ENCODE measurements around the gene GPR152. TPM values are rescaled to one million over a fixed set of nuclear protein-coding genes. Genes with fewer than 3 reads are reported as not detected.
A peak's percentile ranks its signal among the peaks of the same experiment; 100 is the strongest.

Gene GPR152
- total RNA-seq, 1 donor from 2014 or later = not detected

DNA sequence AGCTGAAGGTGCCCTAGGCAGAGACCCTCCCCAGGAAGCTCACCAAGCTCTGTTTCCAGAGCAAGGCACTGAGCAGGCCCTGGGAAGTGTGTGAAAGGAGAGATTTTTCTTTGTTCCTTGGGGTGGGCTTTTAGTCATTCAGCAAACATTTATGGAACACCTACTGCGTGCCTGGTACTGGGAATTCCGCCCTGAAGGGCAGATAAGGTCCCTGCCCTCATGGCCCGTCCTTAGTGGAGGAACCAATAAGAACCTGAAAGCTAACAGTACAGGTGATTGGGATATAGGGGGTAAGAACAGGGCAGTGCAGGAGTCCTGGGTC is 12.6 kb upstream of the GPR152 start:
- peak; percentile 11 for DNase-seq (ENCODE audit: low read depth)

GRCh38 chr11:67464411-67465188 is 12.1 kb upstream of the GPR152 start:
- peak; percentile 66 for DNase-seq (ENCODE audit: low read depth)

- peak; percentile 63 for DNase-seq (ENCODE audit: low read depth)
These were observed 11.3 kb upstream of the GPR152 start for GRCh38 chr11:67463680-67464410.

- DNase-seq (ENCODE audit: low read depth) = no peak
These were observed 10.7 kb upstream of the GPR152 start for GRCh38 chr11:67463186-67463585.

- DNase-seq (ENCODE audit: low read depth) = no peak
These were observed 5.7 kb upstream of the GPR152 start for GRCh38 chr11:67458266-67458665.

- no peak for DNase-seq (ENCODE audit: low read depth)
These were observed 4.9 kb upstream of the GPR152 start for GRCh38 chr11:67457453-67457852.

DNA sequence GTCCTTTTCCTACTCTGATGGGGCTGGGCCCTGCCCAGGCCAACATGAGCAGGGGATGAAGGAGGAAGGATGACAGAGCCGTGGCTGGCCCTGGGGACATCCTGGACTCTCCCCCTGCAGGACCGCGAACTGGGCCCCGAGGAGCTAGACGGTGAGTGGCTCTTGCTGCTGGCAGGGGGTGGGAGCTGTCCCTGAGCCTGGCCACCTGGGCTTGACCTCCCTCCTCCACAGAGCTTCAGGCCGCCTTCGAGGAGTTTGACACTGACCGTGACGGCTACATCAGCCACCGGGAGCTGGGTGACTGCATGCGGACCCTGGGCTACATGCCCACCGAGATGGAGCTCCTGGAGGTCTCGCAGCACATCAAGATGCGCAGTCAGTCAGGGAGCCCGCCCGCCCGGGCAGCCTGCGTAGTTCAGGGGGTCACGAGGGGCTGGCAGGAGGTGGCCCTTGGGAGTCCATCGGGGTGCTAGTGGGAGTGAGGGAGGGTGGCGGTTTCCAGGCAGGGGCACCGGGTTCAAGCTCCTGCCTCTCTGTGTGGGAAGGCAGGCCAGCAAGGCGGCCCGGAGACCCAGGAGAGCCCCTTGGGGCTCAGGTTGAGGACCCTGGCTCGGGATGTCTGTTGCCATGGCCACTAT is 3.7 kb upstream of the GPR152 start:
- DNase-seq (ENCODE audit: low read depth) = no peak

DNA sequence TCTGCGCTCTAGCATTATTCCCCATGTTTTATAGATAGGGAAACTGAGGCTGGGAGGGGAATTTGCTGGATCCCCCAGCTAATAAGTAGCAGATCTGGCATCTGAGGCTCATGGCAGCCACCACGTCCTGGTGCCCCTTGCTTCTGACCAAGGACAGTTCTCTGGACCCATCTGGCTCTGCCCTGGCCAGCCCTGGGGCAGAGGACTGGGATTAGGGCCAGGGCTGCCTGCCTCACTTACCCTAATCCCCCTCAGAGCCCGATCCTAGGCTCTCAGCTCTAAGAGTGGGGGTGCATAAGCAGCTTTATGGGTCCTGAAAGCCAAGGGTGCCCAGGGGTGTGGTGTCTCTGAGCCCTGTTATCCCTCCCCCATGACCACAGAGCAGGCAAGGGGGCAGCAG is 2.5 kb upstream of the GPR152 start, which contains the start of gene CABP4:
Gene CABP4, plus strand, starts transcription at position 301 of the 400 bp plus-strand sequence. Its CDS starts 70 bp downstream, at position 371.
- DNase-seq (ENCODE audit: low read depth) = no peak

DNA sequence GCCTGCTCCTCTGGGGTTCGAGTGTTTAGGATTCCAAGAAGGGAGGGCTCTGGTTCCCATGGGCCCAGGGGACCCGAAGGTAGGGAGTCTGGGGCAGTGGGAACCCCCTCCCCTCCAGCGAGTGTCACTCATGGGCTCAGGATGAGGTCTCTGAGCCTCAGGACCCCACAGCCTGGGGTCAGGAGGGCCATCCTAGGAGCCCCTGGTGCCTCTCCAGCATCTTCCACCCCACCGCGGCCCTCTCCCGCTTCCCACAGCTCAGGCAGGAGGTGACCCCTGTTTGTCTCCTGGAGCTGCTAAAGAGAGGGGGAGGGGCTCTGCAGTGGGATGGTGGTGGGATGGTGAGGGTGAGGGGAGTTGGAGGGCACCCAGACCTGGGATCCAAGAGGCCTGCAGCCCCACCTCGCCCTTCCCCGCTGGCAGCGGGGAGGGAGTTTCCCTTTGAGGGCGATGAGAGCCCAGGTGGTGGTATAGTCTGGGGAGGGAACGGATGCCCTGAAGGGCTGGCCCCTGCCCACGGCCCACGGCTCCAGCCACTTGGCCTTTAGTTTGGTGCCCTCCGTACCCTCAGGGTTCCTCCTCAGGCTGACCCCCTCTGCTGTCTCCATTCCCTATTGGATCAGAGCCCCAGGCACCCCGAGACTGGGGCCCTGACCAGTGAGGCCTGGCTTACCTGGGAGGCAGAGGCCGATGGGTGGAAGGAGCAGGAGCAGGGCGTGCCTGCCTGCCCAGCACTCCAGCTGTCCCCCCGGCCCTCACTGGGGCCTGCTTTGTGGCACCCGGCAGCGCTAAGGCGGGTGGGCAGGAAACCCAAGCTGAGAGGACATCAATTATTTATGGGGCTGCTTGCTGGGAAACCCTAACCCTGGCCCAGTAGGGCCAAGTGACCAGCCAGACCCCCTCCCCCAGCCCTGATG is 1.5 kb upstream of the GPR152 start:
- DNase-seq (ENCODE audit: low read depth) = no peak

- no peak for DNase-seq (ENCODE audit: low read depth)
These were observed 912 bp downstream of the GPR152 start for GRCh38 chr11:67451658-67451976.

DNA sequence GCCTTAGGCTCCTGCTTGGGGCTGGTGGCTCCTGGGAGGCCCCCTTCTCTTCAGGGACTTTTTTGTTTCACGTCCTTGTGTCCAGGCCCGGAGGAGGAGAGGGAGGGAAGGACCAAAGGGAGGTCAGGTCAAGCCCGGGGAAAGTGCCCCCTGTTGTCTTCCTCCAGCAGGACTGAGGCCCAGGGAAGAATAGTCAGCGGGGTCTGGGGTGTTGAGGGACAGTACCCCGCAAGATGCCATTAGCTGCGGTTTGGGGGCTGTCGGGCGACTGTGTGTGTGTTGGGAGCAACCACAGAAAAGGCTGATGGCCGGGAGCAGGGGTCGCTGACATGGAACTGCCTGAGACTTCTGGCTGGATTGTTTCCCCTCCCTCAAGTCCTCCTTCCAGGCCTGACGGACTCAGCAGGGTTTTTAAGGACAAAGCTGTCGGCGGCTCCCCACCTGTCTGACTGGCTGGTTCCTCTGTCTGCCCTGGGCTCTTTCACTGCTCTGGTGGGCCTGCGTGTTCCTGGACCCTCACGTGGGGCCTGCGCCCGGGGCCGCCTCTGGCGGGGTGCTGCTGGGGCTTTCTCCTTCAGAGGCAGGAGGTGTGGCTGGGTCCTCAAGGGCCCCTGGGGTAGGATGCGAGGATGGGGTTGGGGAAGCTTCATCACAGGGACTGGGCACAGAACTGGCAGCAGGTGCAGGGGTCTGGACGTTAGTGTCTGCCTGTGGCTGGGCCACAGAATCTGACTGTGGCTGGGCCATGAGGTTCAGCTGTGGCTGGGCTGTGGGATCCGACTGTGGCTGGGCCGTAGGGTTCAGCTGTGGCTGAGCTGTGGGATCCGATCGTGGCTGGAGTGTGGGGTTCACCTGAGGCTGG is 1.5 kb downstream of the GPR152 start:
- DNase-seq (ENCODE audit: low read depth) = no peak

DNA sequence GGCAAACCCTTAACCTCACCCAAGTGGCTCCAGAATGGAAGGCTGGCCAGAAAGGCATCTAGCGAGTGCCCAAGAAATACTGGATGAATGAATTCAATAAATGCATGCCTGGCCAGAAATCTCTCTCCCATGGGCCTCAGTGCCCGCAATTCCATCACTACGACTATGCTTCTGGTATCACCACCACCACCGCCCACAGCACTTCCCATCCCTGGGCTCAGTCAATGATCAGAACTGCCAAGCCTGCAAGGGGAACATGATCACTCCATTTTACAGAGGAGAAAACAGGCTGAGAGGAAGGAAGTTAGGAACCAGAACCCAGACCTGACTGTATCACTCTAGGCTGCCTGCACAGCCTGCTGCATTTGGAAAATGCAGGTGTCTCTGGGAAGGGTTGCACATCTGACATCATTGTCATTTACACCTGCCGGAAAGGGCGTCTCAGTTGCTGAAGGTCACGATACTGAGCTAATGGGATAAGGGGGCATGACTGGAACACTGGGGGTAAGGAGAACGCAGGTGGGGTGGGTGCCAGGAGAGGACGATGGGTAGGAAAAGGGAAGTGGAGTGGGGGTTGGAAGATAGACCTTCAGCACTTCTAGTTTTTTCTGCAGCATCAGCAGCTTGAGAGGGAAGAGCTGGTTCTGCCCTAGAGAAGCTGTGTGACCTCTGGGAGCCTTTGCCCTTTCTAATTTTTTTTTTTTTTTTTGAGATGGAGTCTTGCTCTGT is 3.2 kb downstream of the GPR152 start:
- no peak for DNase-seq (ENCODE audit: low read depth)

GRCh38 chr11:67448220-67448609 is 4.3 kb downstream of the GPR152 start:
- no peak for DNase-seq (ENCODE audit: low read depth)

- no peak for DNase-seq (ENCODE audit: low read depth)
These were observed 7.0 kb downstream of the GPR152 start for GRCh38 chr11:67445515-67445914.

DNA sequence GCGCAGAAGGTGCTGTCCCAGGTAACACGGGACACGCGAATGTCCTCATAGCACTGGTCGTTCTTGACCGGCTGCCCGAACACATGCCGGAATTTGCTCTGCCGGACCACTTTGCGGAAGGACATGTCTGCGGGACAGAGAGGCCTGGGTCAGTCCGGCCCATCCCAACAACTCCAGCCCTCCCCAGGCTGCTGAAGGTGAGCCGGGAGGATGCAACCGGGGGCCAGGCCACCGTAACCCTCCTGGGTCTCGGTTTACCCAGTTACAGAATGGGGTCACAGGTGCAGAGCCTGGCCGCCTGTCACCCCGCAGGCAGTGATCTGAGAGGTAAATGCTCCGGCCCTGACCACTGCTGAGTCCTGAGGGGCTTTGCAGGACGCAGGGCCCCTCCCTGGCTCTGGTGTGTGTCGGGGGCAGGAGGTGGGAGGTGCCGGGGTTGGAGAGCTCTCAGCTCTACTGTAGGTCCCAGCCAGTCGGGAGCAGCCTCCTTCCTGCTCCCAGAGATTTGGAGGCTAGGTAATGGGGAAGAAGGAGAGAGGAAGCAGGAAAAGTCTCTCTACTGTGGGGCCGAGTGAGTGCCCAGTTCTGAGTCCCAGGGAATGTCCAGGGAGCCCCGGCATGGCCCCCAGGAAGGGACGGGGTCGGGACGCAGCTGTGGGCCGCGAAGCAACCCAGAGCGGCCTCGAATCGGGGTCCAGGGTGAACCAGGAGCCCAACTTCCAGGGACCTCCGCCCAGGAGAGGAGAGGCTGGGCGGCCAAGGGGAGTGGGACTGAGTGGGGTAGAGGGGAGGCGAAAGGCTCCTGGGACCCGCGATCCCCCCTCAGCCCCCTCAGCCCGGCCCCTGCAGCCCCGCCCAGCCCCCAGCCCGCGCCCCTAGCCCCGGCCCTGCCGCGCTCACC is 9.8 kb downstream of the GPR152 start:
- DNase-seq (ENCODE audit: low read depth) = no peak

GRCh38 chr11:67441731-67442351 is 10.7 kb downstream of the GPR152 start:
- no peak for DNase-seq (ENCODE audit: low read depth)

DNA sequence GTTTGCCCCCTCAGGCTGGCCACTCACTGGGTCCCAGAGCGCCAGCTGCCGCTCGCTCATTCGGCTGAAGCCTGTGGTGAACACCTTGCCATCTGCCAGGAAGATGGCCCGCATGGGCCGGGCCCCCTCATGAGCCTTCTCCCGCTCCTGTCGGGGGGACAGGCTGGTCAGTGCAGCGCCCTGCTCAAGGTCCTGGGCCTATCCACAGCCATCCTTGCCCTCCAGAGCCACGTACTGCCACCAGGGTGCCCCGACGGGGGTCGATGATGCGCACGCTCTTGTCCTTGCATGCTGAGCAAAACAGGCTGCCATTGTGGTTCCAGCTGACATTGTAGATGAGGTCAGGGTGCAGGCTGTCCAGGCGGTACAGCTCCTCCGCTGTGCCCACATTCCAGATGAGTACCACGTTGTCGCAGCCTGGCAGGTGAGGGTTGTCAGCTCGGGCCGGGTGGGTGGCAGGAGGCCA is 11.4 kb downstream of the GPR152 start:
- DNase-seq (ENCODE audit: low read depth) = no peak

GRCh38 chr11:67440229-67441097 is 12.1 kb downstream of the GPR152 start:
- no peak for DNase-seq (ENCODE audit: low read depth)
